ENCODE measurements around the gene NACAD.
A peak's percentile ranks its signal among the peaks of the same experiment; 100 is the strongest.

Gene NACAD

DNA sequence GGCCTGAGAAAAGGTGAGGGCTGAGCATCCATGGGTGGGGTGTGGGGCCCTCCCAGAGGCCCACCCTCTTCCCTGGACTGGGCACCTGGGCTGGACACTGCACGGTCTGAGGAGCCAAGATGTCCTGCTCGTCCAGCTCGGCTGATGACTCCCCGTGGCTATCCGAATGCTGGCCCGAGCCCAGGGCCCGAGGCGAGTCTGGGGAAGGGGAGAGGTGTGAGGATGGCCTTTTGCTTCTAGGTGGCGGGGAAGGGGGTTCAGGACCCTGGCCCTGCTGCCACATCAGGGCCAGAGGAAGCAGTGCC is 7.1 kb downstream of the NACAD start:
- no peak overlapping the region for H2BK120ac ChIP-seq (ENCODE audit: low read depth, low read length)
- peak overlapping the region; percentile 10 for H2BK12ac ChIP-seq (ENCODE audit: low read length)
- no peak overlapping the region for H4K91ac ChIP-seq (ENCODE audit: low read depth, low read length, poor library complexity)
- H4K8ac ChIP-seq (ENCODE audit: low read depth, low read length), result no peak overlapping the region
- H3K4me1 ChIP-seq (ENCODE audit: control insufficient read depth in 2 of 2, insufficient read depth in 1 of 2, low read depth in 1 of 2, low read length in 2 of 2), result no peaks in the 10 kb centered on the region
- H3K79me1 ChIP-seq (ENCODE audit: low read depth, low read length), result peaks cover 7% of the 10 kb centered on the region
- H3K23ac ChIP-seq (ENCODE audit: low read depth, low read length, poor library complexity), result peak overlapping the region; percentile 80
- H3K27ac ChIP-seq (replicated peaks; ENCODE audit: low read length), result no peak overlapping the region
- H2BK5ac ChIP-seq (ENCODE audit: low read length), result no peak overlapping the region
- no peak overlapping the region for H3K9ac ChIP-seq (ENCODE audit: low read depth, low read length, poor library complexity)
- no peak for DNase-seq (ENCODE audit: low spot score)
- H3K4me2 ChIP-seq (ENCODE audit: insufficient read depth, low read length, poor library complexity, severe bottlenecking), result no peak overlapping the region
- H3K9me3 ChIP-seq (replicated peaks in 1 of 2; ENCODE audit: control insufficient read depth in 2 of 2, insufficient read depth in 1 of 2, low read depth in 1 of 2, low read length in 2 of 2), result no peaks in the 10 kb centered on the region
- no peak overlapping the region for H3K14ac ChIP-seq (ENCODE audit: low read length)
- peaks cover 9 to 14% of the 10 kb centered on the region in 2 donors for H3K36me3 ChIP-seq (replicated peaks in 1 of 2; ENCODE audit: control insufficient read depth in 2 of 2, insufficient read depth in 2 of 2, low read length in 2 of 2)
- H3K27me3 ChIP-seq (ENCODE audit: control insufficient read depth in 3 of 3, insufficient read depth in 3 of 3, low read depth in 1 of 3, low read length in 3 of 3), result no peaks in the 10 kb centered on the region
- WGBS, 2 donors (ENCODE audit: extremely low coverage in 2 of 2, insufficient read length in 2 of 2, insufficient replicate concordance in 1 of 2), result no CpG with 5 or more reads among the region's 9 CpGs
- no peak overlapping the region for H3K4ac ChIP-seq (ENCODE audit: low read length)
- no peak overlapping the region for H3K4me3 ChIP-seq (ENCODE audit: low read length in 2 of 2)
- H2AFZ ChIP-seq (ENCODE audit: low read length), result no peak overlapping the region
- no peak overlapping the region for H2BK15ac ChIP-seq (ENCODE audit: low read length)
- H3K18ac ChIP-seq (ENCODE audit: low read length), result no peak overlapping the region
- no peak overlapping the region for H2AK5ac ChIP-seq (ENCODE audit: low read depth, low read length)

DNA sequence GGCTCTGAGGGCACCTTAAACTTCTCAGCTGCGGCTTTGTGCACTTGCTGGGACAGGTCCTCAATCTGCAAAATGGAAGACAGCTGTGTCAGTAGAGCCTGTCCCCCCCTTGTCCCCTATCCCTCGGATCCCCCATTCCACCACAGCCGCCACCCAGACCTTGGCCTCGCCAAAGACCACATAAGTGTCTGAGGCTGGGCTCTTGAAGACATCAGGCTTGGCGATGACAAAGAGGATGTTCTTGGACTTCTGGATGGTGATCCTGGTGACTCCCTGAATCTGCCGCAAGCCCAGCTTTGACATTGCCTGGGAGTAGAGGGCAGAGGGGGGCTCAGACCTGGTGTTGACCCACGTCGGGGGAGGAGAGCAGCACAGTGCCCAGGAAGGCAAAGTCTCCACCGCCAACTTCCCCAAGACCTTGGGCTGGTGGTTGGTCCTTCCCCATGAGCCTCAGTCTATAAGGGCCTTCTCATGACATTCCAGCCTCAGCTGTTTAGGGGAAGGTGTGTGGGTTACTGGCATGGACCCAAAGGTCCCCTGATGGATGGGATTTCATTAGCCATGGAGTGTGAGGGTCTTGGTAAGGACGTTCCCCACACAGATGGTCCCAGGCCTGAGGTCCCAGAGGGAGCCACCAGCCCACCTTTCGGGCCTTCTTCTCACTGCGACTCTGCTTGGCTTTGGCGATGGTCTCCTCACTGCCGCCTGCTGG is 7.7 kb downstream of the NACAD start:
- Histone ChIP-seq H3K9ac (ENCODE audit: low read depth, low read length, poor library complexity) (no peak overlapping the region), H3K14ac (ENCODE audit: low read length) (no peak overlapping the region), H2BK5ac (ENCODE audit: low read length) (no peak overlapping the region), H2BK15ac (ENCODE audit: low read length) (no peak overlapping the region), H3K27me3 (ENCODE audit: control insufficient read depth in 3 of 3, insufficient read depth in 3 of 3, low read depth in 1 of 3, low read length in 3 of 3) (no peaks in the 10 kb centered on the region), H3K4me1 (ENCODE audit: control insufficient read depth in 2 of 2, insufficient read depth in 1 of 2, low read depth in 1 of 2, low read length in 2 of 2) (no peaks in the 10 kb centered on the region), H3K18ac (ENCODE audit: low read length) (no peak overlapping the region), H3K9me3 (replicated peaks in 1 of 2; ENCODE audit: control insufficient read depth in 2 of 2, insufficient read depth in 1 of 2, low read depth in 1 of 2, low read length in 2 of 2) (no peaks in the 10 kb centered on the region), H3K79me1 (ENCODE audit: low read depth, low read length) (peaks cover 6% of the 10 kb centered on the region), H3K36me3 (replicated peaks in 1 of 2; ENCODE audit: control insufficient read depth in 2 of 2, insufficient read depth in 2 of 2, low read length in 2 of 2) (peaks cover 10 to 18% of the 10 kb centered on the region in 2 donors), H2AFZ (ENCODE audit: low read length) (no peak overlapping the region), H3K27ac (replicated peaks; ENCODE audit: low read length) (no peak overlapping the region), H3K4me3 (ENCODE audit: low read length in 2 of 2) (no peak overlapping the region), H4K8ac (ENCODE audit: low read depth, low read length) (no peak overlapping the region), H2BK12ac (ENCODE audit: low read length) (no peak overlapping the region), H3K4ac (ENCODE audit: low read length) (no peak overlapping the region), H3K23ac (ENCODE audit: low read depth, low read length, poor library complexity) (no peak overlapping the region), H4K91ac (ENCODE audit: low read depth, low read length, poor library complexity) (no peak overlapping the region), H2AK5ac (ENCODE audit: low read depth, low read length) (no peak overlapping the region), H2BK120ac (ENCODE audit: low read depth, low read length) (no peak overlapping the region), H3K4me2 (ENCODE audit: insufficient read depth, low read length, poor library complexity, severe bottlenecking) (no peak overlapping the region)
- DNase-seq (ENCODE audit: low spot score), result no peak
- no CpG with 5 or more reads among the region's 14 CpGs for WGBS, 2 donors (ENCODE audit: extremely low coverage in 2 of 2, insufficient read length in 2 of 2, insufficient replicate concordance in 1 of 2)

DNA sequence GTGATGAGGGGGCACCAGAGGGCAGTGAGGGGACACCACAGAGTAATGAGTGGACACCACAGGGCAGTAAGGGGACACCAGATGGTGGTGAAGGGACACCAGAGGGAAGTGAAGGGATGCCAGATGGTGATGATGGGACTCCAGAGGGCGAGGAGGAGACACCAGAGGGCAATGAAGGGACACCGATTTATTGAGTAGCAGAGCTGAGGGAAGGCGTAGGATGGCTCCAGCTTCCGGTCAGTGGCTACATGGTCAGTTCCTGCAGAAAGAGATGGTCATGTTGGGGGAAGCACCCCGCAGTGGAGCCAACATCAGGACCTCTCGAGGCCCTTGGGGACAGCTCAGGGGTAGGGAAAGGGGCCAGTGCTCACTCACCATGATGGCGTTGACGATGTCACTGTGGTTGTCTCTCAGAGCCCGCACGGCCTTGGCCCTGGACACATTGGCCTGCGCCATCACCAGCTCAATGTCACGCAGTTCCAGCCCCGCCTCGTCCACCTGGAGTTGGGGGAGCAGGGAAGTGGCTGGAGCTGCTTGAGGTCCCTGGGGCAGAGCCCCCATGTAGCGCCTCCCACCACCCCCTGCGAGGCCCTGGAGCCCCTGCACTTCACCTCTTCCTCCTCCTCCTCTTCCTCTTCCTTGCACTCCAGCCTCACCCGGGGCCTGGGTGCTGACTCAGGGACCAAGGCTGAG is 8.4 kb downstream of the NACAD start:
- WGBS, 2 donors (ENCODE audit: extremely low coverage in 2 of 2, insufficient read length in 2 of 2, insufficient replicate concordance in 1 of 2), result no CpG with 5 or more reads among the region's 17 CpGs
- Histone ChIP-seq H2BK120ac (ENCODE audit: low read depth, low read length) (no peak overlapping the region), H3K4me1 (ENCODE audit: control insufficient read depth in 2 of 2, insufficient read depth in 1 of 2, low read depth in 1 of 2, low read length in 2 of 2) (no peaks in the 10 kb centered on the region), H2BK12ac (ENCODE audit: low read length) (no peak overlapping the region), H3K27me3 (ENCODE audit: control insufficient read depth in 3 of 3, insufficient read depth in 3 of 3, low read depth in 1 of 3, low read length in 3 of 3) (no peaks in the 10 kb centered on the region), H2AFZ (ENCODE audit: low read length) (no peak overlapping the region), H3K79me1 (ENCODE audit: low read depth, low read length) (peaks cover 10% of the 10 kb centered on the region), H4K91ac (ENCODE audit: low read depth, low read length, poor library complexity) (no peak overlapping the region), H2BK15ac (ENCODE audit: low read length) (no peak overlapping the region), H2BK5ac (ENCODE audit: low read length) (no peak overlapping the region), H3K18ac (ENCODE audit: low read length) (peak overlapping the region; percentile 44), H2AK5ac (ENCODE audit: low read depth, low read length) (no peak overlapping the region), H4K8ac (ENCODE audit: low read depth, low read length) (no peak overlapping the region), H3K9ac (ENCODE audit: low read depth, low read length, poor library complexity) (no peak overlapping the region), H3K4me3 (ENCODE audit: low read length in 2 of 2) (no peak overlapping the region), H3K9me3 (replicated peaks in 1 of 2; ENCODE audit: control insufficient read depth in 2 of 2, insufficient read depth in 1 of 2, low read depth in 1 of 2, low read length in 2 of 2) (no peaks in the 10 kb centered on the region), H3K14ac (ENCODE audit: low read length) (peak overlapping the region; percentile 63), H3K4ac (ENCODE audit: low read length) (no peak overlapping the region), H3K23ac (ENCODE audit: low read depth, low read length, poor library complexity) (no peak overlapping the region), H3K27ac (replicated peaks; ENCODE audit: low read length) (no peak overlapping the region), H3K4me2 (ENCODE audit: insufficient read depth, low read length, poor library complexity, severe bottlenecking) (no peak overlapping the region), H3K36me3 (replicated peaks in 1 of 2; ENCODE audit: control insufficient read depth in 2 of 2, insufficient read depth in 2 of 2, low read length in 2 of 2) (peaks cover 17 to 25% of the 10 kb centered on the region in 2 donors)
- DNase-seq (ENCODE audit: low spot score), result no peak

DNA sequence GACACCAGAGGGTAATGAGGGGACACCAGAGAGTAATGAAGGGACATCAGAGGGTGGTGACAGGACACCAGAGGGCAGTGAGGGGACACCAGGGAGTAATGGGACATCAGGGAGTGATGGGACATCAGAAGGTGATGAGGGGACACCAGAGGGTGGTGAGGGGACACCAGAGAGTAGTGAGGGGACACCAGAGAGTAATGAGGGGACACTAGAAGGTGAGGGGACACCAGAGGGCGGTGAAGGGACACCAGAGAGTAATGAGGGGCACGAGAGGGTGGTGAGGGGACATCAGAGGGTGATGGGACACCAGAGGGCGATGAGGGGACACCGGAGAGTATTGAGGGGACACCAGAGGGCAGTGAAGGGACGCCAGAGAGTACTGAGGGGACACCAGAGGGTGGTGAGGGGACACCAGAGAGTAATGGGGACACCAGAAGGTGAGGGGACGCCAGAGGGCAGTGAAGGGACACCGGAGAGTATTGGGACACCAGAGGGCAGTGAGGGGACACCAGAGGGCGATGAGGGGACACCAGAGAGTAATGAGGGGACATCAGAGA is 10.6 kb downstream of the NACAD start:
- Histone ChIP-seq H2BK12ac (ENCODE audit: low read length) (no peak overlapping the region), H3K27ac (replicated peaks; ENCODE audit: low read length) (no peak overlapping the region), H2AFZ (ENCODE audit: low read length) (no peak overlapping the region), H3K4ac (ENCODE audit: low read length) (no peak overlapping the region), H3K14ac (ENCODE audit: low read length) (no peak overlapping the region), H3K4me1 (ENCODE audit: control insufficient read depth in 2 of 2, insufficient read depth in 1 of 2, low read depth in 1 of 2, low read length in 2 of 2) (no peaks in the 10 kb centered on the region), H4K91ac (ENCODE audit: low read depth, low read length, poor library complexity) (no peak overlapping the region), H2BK120ac (ENCODE audit: low read depth, low read length) (no peak overlapping the region), H4K8ac (ENCODE audit: low read depth, low read length) (no peak overlapping the region), H3K4me2 (ENCODE audit: insufficient read depth, low read length, poor library complexity, severe bottlenecking) (no peak overlapping the region), H3K9me3 (replicated peaks in 1 of 2; ENCODE audit: control insufficient read depth in 2 of 2, insufficient read depth in 1 of 2, low read depth in 1 of 2, low read length in 2 of 2) (no peaks in the 10 kb centered on the region), H3K23ac (ENCODE audit: low read depth, low read length, poor library complexity) (no peak overlapping the region), H3K79me1 (ENCODE audit: low read depth, low read length) (peaks cover 12% of the 10 kb centered on the region), H3K36me3 (replicated peaks in 1 of 2; ENCODE audit: control insufficient read depth in 2 of 2, insufficient read depth in 2 of 2, low read length in 2 of 2) (peaks cover 32 to 47% of the 10 kb centered on the region in 2 donors), H3K18ac (ENCODE audit: low read length) (no peak overlapping the region), H2AK5ac (ENCODE audit: low read depth, low read length) (no peak overlapping the region), H3K9ac (ENCODE audit: low read depth, low read length, poor library complexity) (no peak overlapping the region), H2BK5ac (ENCODE audit: low read length) (no peak overlapping the region), H3K27me3 (ENCODE audit: control insufficient read depth in 3 of 3, insufficient read depth in 3 of 3, low read depth in 1 of 3, low read length in 3 of 3) (no peaks in the 10 kb centered on the region), H2BK15ac (ENCODE audit: low read length) (no peak overlapping the region), H3K4me3 (ENCODE audit: low read length in 2 of 2) (no peak overlapping the region)
- DNase-seq (ENCODE audit: low spot score), result no peak
- WGBS, 2 donors (ENCODE audit: extremely low coverage in 2 of 2, insufficient read length in 2 of 2, insufficient replicate concordance in 1 of 2), result no CpG with 5 or more reads among the region's 8 CpGs

Data from neuronal stem cell (in vitro differentiated cells).